Tibial artery (tissue), 4 donors: ENCODE measurements around the gene MRPL14.

ENCODE experiments used
- DNase-seq, 2 donors: peaks; one replicate each; pipeline ENCODE4 v3.0.0-alpha.2; 2019
- H3K27ac ChIP-seq, 2 donors: fragments of 200-600 bp; sonication (generic) in 1 of 2; 1 replicate in 1 of 2; 2 replicates in 1 of 2; pipeline ENCODE4 v1.5.1; 2018 to 2019; ENCODE audit warnings: mild to moderate bottlenecking in 1 of 2
- H3K27me3 ChIP-seq, 2 donors: fragments of 200-600 bp; sonication (generic) in 1 of 2; one replicate each; pipeline versions ENCODE4 v1.5.1 to v1.6.0; 2016 to 2019
- H3K36me3 ChIP-seq, 3 donors: fragments of 200-600 bp; sonication (generic) in 2 of 3; one replicate each; pipeline ENCODE4 v1.5.1; 2016 to 2019; ENCODE audit warnings: mild to moderate bottlenecking in 2 of 3
- H3K4me1 ChIP-seq, 4 donors: fragments of 200-600 bp; sonication (generic) in 2 of 4; 1 replicate in 3 of 4; 2 replicates in 1 of 4; pipeline ENCODE4 v1.5.1; 2016 to 2019
- H3K4me3 ChIP-seq, 2 donors: fragments of 200-600 bp; sonication (generic) in 1 of 2; 1 replicate in 1 of 2; 2 replicates in 1 of 2; pipeline ENCODE4 v1.5.1; 2018 to 2019; ENCODE audit warnings: mild to moderate bottlenecking in 2 of 2
- H3K9me3 ChIP-seq, 3 donors: fragments of 200-600 bp; sonication (generic) in 1 of 3; one replicate each; pipeline ENCODE4 v1.5.1; 2016 to 2019
- intact Hi-C: fragments of 100-400 bp; cut with DNase I; formaldehyde crosslinking; loops from one replicate; pipeline ENCODE4 v1.15.0; 2023; ENCODE audit warnings: low total_unique reads
- TF ChIP-seq, protein P1 (sequence below), 2 experiments: fragments of 200-600 bp in 1 of 2; fragments of 450-650 bp in 1 of 2; IDR thresholded peaks; one replicate each; pipeline ENCODE4 v1.5.1; 2017 to 2019; ENCODE audit warnings: antibody characterized with exemption in 2 of 2, mild to moderate bottlenecking in 1 of 2, moderate library complexity in 1 of 2

MRPL14 gene

GRCh38 chr6:44135173-44135758 lies 8.0 kb upstream of the MRPL14 start:
- no peak for DNase-seq
- peaks cover 18 to 58% (median 54%) of the 10 kb centered on the region in 3 donors for H3K36me3 ChIP-seq
- peaks cover 0 to 14% (median 9%) of the 10 kb centered on the region in 4 donors for H3K4me1 ChIP-seq
- no peaks in the 10 kb centered on the region for H3K27me3 ChIP-seq
- TF ChIP-seq, protein P1, sequence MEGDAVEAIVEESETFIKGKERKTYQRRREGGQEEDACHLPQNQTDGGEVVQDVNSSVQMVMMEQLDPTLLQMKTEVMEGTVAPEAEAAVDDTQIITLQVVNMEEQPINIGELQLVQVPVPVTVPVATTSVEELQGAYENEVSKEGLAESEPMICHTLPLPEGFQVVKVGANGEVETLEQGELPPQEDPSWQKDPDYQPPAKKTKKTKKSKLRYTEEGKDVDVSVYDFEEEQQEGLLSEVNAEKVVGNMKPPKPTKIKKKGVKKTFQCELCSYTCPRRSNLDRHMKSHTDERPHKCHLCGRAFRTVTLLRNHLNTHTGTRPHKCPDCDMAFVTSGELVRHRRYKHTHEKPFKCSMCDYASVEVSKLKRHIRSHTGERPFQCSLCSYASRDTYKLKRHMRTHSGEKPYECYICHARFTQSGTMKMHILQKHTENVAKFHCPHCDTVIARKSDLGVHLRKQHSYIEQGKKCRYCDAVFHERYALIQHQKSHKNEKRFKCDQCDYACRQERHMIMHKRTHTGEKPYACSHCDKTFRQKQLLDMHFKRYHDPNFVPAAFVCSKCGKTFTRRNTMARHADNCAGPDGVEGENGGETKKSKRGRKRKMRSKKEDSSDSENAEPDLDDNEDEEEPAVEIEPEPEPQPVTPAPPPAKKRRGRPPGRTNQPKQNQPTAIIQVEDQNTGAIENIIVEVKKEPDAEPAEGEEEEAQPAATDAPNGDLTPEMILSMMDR (IDR thresholded peaks at IDR 0.05): no peak
- H3K4me3 ChIP-seq: no peak overlapping the region
- no peak overlapping the region for H3K27ac ChIP-seq
- intact Hi-C loops: no loop called here
- no peaks in the 10 kb centered on the region for H3K9me3 ChIP-seq

DNA sequence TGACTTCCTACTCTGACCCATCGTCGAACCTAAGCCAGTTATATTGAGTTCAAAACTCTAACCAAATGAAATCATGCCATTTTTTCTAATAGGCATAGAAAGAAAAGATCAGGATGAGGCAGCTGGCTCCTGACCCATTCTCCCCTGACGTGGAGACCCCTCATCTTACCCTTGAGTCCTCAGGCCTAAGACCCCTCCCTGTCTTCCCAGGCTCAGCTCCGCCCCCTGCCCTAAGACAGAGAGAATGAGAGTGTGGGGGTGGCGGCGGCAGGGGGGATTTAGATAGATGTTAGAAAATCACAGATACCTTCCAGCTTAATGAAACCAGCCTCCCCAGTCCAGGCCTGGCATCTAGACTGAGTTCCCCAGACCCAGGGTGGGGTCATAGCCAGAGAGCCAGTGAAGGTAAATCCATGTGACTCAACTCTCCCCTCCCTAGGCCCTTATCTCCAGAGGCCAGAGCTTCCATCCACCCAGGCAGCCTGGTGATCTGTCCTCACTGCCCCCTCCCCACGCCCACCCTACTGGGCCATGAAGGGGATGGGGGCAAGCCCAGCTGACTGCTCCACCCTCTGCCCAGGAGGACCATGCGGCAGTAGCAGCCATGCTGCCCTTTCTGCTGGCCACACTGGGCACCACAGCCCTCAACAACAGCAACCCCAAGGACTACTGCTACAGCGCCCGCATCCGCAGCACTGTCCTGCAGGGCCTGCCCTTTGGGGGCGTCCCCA lies 6.9 kb upstream of the MRPL14 start:
- H3K27me3 ChIP-seq: no peaks in the 10 kb centered on the region
- H3K9me3 ChIP-seq: no peaks in the 10 kb centered on the region
- intact Hi-C loops: no loop called here
- no peak overlapping the region for H3K27ac ChIP-seq
- H3K4me1 ChIP-seq: peaks cover 0 to 14% (median 9%) of the 10 kb centered on the region in 4 donors
- peaks cover 11 to 47% (median 45%) of the 10 kb centered on the region in 3 donors for H3K36me3 ChIP-seq
- no peak overlapping the region for H3K4me3 ChIP-seq
- no peak for DNase-seq
- TF ChIP-seq, protein P1 (IDR thresholded peaks at IDR 0.05): no peak

DNA sequence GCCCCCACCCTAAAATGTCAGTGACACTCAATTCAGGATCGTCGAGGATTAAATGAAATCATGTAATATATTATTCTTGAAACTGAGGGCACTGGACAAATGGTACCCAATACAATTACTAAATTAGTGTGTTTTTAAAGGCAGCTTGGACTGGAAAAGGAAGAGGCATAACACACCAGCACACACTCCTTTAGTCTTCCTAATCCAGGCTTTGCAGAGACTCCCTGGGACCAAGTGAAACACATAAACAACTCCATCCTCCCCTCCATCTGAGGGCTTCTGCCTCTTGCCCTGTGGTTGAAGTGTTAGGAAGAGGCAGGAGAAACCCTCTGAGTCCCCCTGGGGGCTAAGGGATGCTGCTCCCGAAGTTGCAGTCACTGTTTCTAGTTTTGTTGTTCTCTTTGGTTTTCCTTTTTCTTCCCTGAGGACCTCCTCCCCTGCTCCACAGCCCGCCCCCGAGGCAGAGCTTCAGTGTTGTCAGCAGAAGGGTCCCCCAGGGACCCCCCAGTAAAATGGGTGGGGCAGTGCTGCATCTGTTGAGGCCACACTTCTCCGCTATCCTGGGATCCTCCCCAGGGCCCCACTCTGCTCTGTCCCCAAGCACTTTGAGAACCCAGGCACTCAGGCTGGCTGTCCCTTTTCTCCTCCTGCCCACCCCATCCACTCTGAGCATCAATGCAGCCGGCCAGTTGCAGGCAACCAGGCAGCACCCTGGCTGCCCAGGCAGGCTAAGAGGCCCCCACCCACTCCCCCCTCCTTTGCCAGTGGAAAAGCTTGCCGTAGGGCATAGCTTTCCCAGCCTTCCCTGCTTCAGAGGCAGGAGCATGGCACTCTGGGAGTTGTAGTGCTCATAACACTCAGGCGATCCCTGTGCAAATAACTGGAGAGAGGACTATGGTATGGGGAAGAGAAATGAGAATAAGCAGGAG lies 6.0 kb upstream of the MRPL14 start:
- H3K9me3 ChIP-seq: no peaks in the 10 kb centered on the region
- peak overlapping the region in 1 of 2 donors; percentile 51 for H3K27ac ChIP-seq
- H3K36me3 ChIP-seq: peaks cover 11 to 38% (median 37%) of the 10 kb centered on the region in 3 donors
- H3K4me1 ChIP-seq: peaks cover 0 to 21% (median 16%) of the 10 kb centered on the region in 4 donors
- H3K4me3 ChIP-seq: peak overlapping the region in 1 of 2 donors; percentile 15
- no peaks in the 10 kb centered on the region for H3K27me3 ChIP-seq
- peak in 1 of 2 donors; percentile 43 for DNase-seq
- intact Hi-C loops: no loop called here
- TF ChIP-seq, protein P1 (IDR thresholded peaks at IDR 0.05): no peak

- peaks cover 0 to 23% (median 17%) of the 10 kb centered on the region in 4 donors for H3K4me1 ChIP-seq
- TF ChIP-seq, protein P1 (IDR thresholded peaks at IDR 0.05): no peak
- no peak overlapping the region for H3K4me3 ChIP-seq
- no peak for DNase-seq
- H3K36me3 ChIP-seq: peaks cover 10 to 31% (median 29%) of the 10 kb centered on the region in 3 donors
- no peaks in the 10 kb centered on the region for H3K27me3 ChIP-seq
- intact Hi-C loops: no loop called here
- no peak overlapping the region for H3K27ac ChIP-seq
- H3K9me3 ChIP-seq: no peaks in the 10 kb centered on the region
Measured at GRCh38 chr6:44132476-44132875, 5.2 kb upstream of the MRPL14 start.

DNA sequence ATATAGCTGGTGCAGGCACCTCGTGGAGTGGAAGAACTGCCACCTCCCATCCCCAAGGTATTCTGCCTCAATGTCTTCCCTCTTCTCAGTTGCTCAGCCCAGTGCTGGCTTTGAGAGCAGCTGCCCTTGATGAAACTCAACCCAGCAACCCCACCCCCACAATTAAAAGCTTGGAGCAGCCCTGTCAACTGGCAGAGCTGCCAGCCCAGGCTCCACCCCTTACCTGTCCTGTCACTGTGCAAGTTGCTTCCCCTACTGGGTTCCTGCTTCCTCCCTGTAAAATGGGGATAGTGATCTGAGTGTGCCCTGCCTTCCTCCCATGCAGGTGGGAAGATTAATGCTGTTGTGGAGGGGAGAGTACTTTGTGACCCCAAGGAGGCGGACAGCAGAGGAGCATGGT lies 4.6 kb upstream of the MRPL14 start:
- no peaks in the 10 kb centered on the region for H3K9me3 ChIP-seq
- intact Hi-C loops: no loop called here
- DNase-seq: no peak
- no peaks in the 10 kb centered on the region for H3K27me3 ChIP-seq
- H3K27ac ChIP-seq: no peak overlapping the region
- TF ChIP-seq, protein P1 (IDR thresholded peaks at IDR 0.05): no peak
- peaks cover 0 to 23% (median 17%) of the 10 kb centered on the region in 4 donors for H3K4me1 ChIP-seq
- H3K36me3 ChIP-seq: peaks cover 4 to 25% (median 23%) of the 10 kb centered on the region in 3 donors
- no peak overlapping the region for H3K4me3 ChIP-seq
